Upper lobe of right lung (tissue), 1 donor: Measurements from ENCODE around the gene SHANK2. TPM values are rescaled to one million over a fixed set of nuclear protein-coding genes. Genes with fewer than 3 reads are reported as not detected.
A peak's percentile ranks its signal among the peaks of the same experiment; 100 is the strongest.

Source experiments
- ATAC-seq: fragments of 200-7000 bp; cut with Tn5 transposase; one replicate; pipeline ENCODE4 v1.9.1; 2020; ENCODE audit warnings: mild to moderate bottlenecking, moderate library complexity
- DNase-seq: peaks from one replicate; pipeline ENCODE4 v3.0.0-alpha.2; 2020
- H3K27ac ChIP-seq: fragments of 200-600 bp; one replicate; pipeline ENCODE4 v1.8.0; 2022
- H3K27me3 ChIP-seq: fragments of 200-600 bp; one replicate; pipeline ENCODE4 v1.8.0; 2022; ENCODE audit warnings: mild to moderate bottlenecking
- H3K36me3 ChIP-seq: fragments of 200-600 bp; one replicate; pipeline ENCODE4 v1.8.0; 2022
- H3K4me1 ChIP-seq: fragments of 200-600 bp; one replicate; pipeline ENCODE4 v1.8.0; 2022
- H3K4me3 ChIP-seq: fragments of 200-600 bp; one replicate; pipeline ENCODE4 v1.8.0; 2022; ENCODE audit warnings: mild to moderate bottlenecking
- H3K9me3 ChIP-seq: fragments of 200-600 bp; one replicate; pipeline ENCODE4 v1.8.0; 2022
- CTCF ChIP-seq: fragments of 200-600 bp; IDR thresholded peaks from one replicate; pipeline ENCODE4 v1.8.0; 2022; ENCODE audit warnings: antibody characterized with exemption
- intact Hi-C: fragments of 100-400 bp; cut with DNase I; formaldehyde crosslinking; loops from one replicate; pipeline ENCODE4 v1.11.0; 2022
- long read RNA-seq: library from polyadenylated mRNA; unstranded; transcript quantifications from one replicate; pipeline ENCODE4 v2.0.0, GENCODE V29; 2021
- total RNA-seq: library from RNA; stranded (reverse); fragmentation: NEBNext Ultra II Directional; extraction: Animal tissue kit (Norgen Biotek cat#: 25700); gene quantifications from one replicate; pipeline ENCODE4 v1.2.1, GENCODE V29; 2021
- donor health status: DM: no; HTN: yes; CAD: no; lungs with severe emphysema.

The SHANK2 gene
- 62.5 TPM for total RNA-seq
- long read RNA-seq, full-length matches to known transcripts = 10 of 41 reads
- long read RNA-seq, partial matches to known transcripts = 7 of 41 reads
- long read RNA-seq, other reads (novel, unspliced or antisense) = 24 of 41 reads

- H3K9me3 ChIP-seq = no peaks in the 10 kb centered on the region
- TF ChIP-seq CTCF = no peak
- peaks cover 6% of the 10 kb centered on the region for H3K4me1 ChIP-seq
- H3K36me3 ChIP-seq = no peaks in the 10 kb centered on the region
- H3K27me3 ChIP-seq = peaks cover 37% of the 10 kb centered on the region
- H3K4me3 ChIP-seq = peak within 1 kb of the TSS; percentile 56
- DNase-seq = peak; percentile 81
- intact Hi-C loops = no loop called here
- ATAC-seq = peak; percentile 81
- peak within 1 kb of the TSS; percentile 81 for H3K27ac ChIP-seq
These were observed at the start of gene SHANK2 for GRCh38 chr11:71252269-71252769. TSS of gene SHANK2 (minus strand) at chr11:71252577. CDS start at chr11:71147326, 105,251 bp downstream.

DNA sequence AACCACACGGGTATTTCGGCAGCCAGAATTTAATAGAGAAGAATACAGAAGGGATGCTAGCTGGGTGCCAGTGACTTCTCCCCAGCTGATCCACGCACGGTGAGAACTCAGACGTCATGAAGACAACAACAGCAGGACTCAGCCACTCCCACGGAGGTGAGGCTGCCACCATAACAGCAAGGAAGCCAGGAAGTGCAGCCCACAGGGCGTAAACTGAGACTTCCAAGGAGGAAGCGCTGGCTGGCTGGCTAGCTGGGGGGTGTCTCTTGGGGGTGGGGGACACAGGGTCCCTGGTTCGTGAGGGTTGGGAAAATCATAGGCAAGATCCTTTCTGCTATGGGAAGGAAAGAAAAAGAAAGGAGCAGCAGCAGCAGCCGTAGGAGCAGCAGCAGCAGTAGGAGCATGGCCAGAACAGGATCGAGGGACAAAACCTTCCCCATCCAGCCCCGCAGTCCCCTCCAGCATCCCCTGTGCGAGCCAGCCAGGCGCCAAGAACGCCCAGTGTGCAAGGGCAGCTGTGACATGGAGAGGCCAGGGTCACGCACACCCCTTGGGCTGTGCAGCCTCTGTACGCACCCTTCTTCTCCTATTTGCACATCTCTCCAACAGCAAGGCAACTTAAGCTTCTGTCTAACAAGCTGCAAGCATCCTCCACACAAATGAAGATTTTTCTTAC is 49.6 kb upstream of the SHANK2 start:
- no peak for TF ChIP-seq CTCF
- H3K4me1 ChIP-seq = no peaks in the 10 kb centered on the region
- H3K4me3 ChIP-seq = no peak overlapping the region
- DNase-seq (peak; percentile 54), ATAC-seq (no peak)
- intact Hi-C loops = no loop called here
- H3K27ac ChIP-seq = no peak overlapping the region
- no peaks in the 10 kb centered on the region for H3K27me3 ChIP-seq
- no peaks in the 10 kb centered on the region for H3K36me3 ChIP-seq
- H3K9me3 ChIP-seq = no peaks in the 10 kb centered on the region

- H3K27me3 ChIP-seq = no peaks in the 10 kb centered on the region
- intact Hi-C loops = no loop called here
- no peak overlapping the region for H3K4me3 ChIP-seq
- no peaks in the 10 kb centered on the region for H3K36me3 ChIP-seq
- ATAC-seq (no peak), DNase-seq (peak; percentile 48)
- no peaks in the 10 kb centered on the region for H3K9me3 ChIP-seq
- no peak for TF ChIP-seq CTCF
- no peak overlapping the region for H3K27ac ChIP-seq
- no peaks in the 10 kb centered on the region for H3K4me1 ChIP-seq
These were observed 48.9 kb upstream of the SHANK2 start for GRCh38 chr11:71301046-71301857.

GRCh38 chr11:71300187-71300586 is 47.8 kb upstream of the SHANK2 start:
- Histone ChIP-seq H3K36me3 (no peaks in the 10 kb centered on the region), H3K27ac (no peak overlapping the region), H3K9me3 (no peaks in the 10 kb centered on the region), H3K4me1 (no peaks in the 10 kb centered on the region), H3K27me3 (no peaks in the 10 kb centered on the region), H3K4me3 (no peak overlapping the region)
- intact Hi-C loops = no loop called here
- no peak for TF ChIP-seq CTCF
- DNase-seq = no peak
- ATAC-seq = no peak

DNA sequence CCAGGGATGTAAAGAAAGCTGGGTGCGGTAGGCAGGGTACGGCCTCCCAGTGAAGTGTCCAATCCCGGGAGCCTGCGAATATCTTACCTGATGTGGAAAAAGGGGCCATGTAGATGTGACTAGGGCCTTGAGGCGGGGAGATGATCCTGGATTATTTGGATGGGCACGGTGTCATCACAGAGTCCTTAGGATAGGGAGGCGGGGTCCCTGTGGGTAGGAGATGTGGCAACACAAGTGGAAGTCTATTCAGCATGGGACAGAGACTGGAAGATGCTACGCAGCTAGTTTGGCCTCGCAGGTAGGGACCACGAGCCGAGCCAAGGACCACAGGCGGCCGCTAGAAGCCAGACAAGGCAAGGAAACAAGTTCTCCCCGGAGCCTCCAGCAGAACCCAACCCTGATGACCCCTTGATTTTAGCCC is 46.4 kb upstream of the SHANK2 start:
- intact Hi-C loops = no loop called here
- no peak for TF ChIP-seq CTCF
- Histone ChIP-seq H3K27me3 (no peaks in the 10 kb centered on the region), H3K9me3 (no peaks in the 10 kb centered on the region), H3K36me3 (no peaks in the 10 kb centered on the region), H3K27ac (no peak overlapping the region), H3K4me3 (no peak overlapping the region), H3K4me1 (no peaks in the 10 kb centered on the region)
- DNase-seq (peak; percentile 44), ATAC-seq (no peak)
